Activated CD4-positive, alpha-beta T cell treated with anti-CD3 and anti-CD28 coated beads, Interleukin-2, amount 10 ng/mL, durations not matched to agents 7 days and 5 days (primary cell): ENCODE results near the gene FAM20C. TPM values are rescaled to one million over a fixed set of nuclear protein-coding genes. Genes with fewer than 3 reads are reported as not detected.

ENCODE experiments used
- CTCF ChIA-PET: fragments of 350-600 bp; sonication (Branson Sonifier 250); formaldehyde crosslinking; loops from one replicate; lab custom pipeline; 2021; ENCODE audit warnings: antibody characterized with exemption; lab: Charles Lee
- POLR2A ChIA-PET: fragments of 350-600 bp; sonication (Branson Sonifier 250); formaldehyde crosslinking; loops from one replicate; lab custom pipeline; 2021; ENCODE audit warnings: antibody characterized with exemption; lab: Charles Lee
- DNase-seq: peaks from one replicate; pipeline ENCODE4 v3.0.0-alpha.2; 2020
- H3K27ac Mint-ChIP-seq: one replicate; pipeline ENCODE4 v1.8.0; 2021; ENCODE audit warnings: mild to moderate bottlenecking, moderate library complexity, mixed read lengths
- H3K27me3 Mint-ChIP-seq: one replicate; pipeline ENCODE4 v1.8.0; 2021; ENCODE audit warnings: mixed read lengths
- H3K36me3 Mint-ChIP-seq: one replicate; pipeline ENCODE4 v1.8.0; 2021; ENCODE audit warnings: low read depth, mixed read lengths
- H3K4me1 Mint-ChIP-seq: one replicate; pipeline ENCODE4 v1.8.0; 2021; ENCODE audit warnings: mixed read lengths
- H3K4me3 Mint-ChIP-seq: one replicate; pipeline ENCODE4 v1.8.0; 2021; ENCODE audit warnings: mild to moderate bottlenecking, moderate library complexity, mixed read lengths
- H3K9me3 Mint-ChIP-seq: one replicate; pipeline ENCODE4 v1.8.0; 2021; ENCODE audit warnings: mixed read lengths
- total RNA-seq, 2 experiments: library from RNA; stranded (reverse); gene quantifications; one replicate each; pipeline ENCODE4 v1.2.3, GENCODE V29; 2021

Gene FAM20C
- total RNA-seq, 2 experiments from 2014 or later = 0.29 to 0.47 TPM

DNA sequence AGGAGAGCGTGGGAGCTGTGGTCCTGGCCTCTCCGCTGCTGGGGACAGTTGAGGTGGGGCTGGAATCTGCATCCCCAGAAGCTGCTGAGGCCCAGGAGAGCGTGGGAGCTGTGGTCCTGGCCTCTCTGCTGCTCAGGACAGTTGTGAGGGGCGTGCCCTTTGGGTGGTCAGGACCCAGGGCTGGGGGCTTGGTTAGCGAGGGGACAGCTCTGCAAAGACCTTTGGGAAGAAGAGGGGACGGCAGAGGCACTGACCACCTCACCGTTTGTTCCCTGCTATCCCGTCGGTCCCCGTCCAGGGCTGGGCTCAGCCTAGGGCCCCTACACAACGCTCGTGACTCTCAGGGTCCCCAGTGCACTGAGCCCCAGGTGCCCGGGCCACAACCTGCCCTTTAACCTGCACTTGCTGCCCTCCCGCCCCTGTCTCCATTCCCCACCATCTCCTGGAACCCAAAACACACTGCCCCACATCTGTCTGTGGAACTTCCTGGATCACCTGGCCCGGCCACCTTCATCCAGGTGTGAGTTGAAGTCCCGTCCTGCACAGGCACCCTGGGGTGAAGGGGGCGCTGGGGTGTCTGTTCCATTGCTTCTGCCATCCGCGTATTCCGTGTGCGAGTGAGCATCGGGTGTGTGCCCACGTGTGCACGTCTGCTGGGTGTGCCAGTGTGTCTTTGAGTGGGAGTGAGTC, 111.7 kb downstream of the FAM20C start:
- ChIA-PET POLR2A (no interaction called here), CTCF (no interaction called here)
- no peak overlapping the region for H3K4me3 Mint-ChIP-seq
- H3K9me3 Mint-ChIP-seq = peaks cover 4% of the 10 kb centered on the region
- H3K27ac Mint-ChIP-seq = no peak overlapping the region
- no peaks in the 10 kb centered on the region for H3K4me1 Mint-ChIP-seq
- H3K27me3 Mint-ChIP-seq = no peaks in the 10 kb centered on the region
- no peaks in the 10 kb centered on the region for H3K36me3 Mint-ChIP-seq
- no peak for DNase-seq

DNA sequence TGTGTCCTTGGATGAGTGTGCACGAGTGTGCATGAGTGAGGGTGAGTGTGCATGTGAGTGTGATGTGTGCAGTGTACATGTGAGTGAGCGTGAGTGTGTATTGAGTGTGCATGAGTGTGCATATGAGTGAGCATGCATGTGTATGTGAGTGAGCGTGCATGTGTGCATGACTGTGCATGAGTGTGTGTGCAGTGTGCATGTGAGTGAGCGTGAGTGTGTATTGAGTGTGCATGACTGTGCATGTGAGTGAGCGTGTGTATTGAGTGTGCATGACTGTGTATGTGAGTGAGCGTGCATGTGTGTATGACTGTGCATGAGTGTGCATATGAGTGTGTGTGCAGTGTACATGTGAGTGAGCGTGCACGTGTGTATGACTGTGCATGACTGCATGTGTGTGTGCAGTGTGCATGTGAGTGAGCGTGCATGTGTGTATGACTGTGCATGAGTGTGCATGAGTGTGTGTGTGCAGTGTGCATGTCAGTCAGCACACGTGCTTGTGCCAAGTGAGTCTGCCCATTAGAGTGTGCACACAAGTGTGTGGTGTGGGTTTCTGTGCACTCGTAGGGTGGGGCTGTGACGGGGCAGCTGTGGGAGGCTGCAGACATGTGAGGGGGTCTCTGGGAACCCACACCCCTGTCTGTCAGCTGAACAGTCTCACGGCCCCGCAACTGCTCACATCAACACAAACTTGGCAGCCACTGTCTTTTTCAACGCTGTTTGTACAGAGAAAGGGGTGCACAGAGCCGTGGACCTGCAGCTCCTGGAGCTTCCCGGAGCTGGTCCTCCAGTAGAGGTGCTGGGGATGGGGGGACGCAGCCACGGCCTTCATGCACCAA, 112.4 kb downstream of the FAM20C start:
- no peak overlapping the region for H3K4me3 Mint-ChIP-seq
- peaks cover 4% of the 10 kb centered on the region for H3K9me3 Mint-ChIP-seq
- H3K36me3 Mint-ChIP-seq = no peaks in the 10 kb centered on the region
- ChIA-PET POLR2A (no interaction called here), CTCF (no interaction called here)
- no peaks in the 10 kb centered on the region for H3K27me3 Mint-ChIP-seq
- no peak overlapping the region for H3K27ac Mint-ChIP-seq
- no peak for DNase-seq
- H3K4me1 Mint-ChIP-seq = no peaks in the 10 kb centered on the region

- POLR2A ChIA-PET = no interaction called here
- CTCF ChIA-PET = no interaction called here
- DNase-seq = no peak
- Mint-ChIP-seq H3K27ac (no peak overlapping the region), H3K4me1 (no peaks in the 10 kb centered on the region), H3K27me3 (no peaks in the 10 kb centered on the region), H3K4me3 (no peak overlapping the region), H3K36me3 (no peaks in the 10 kb centered on the region), H3K9me3 (peaks cover 4% of the 10 kb centered on the region)
Observed at GRCh38 chr7:305410-306151, 113.2 kb downstream of the FAM20C start.

- Mint-ChIP-seq H3K27ac (no peak overlapping the region), H3K36me3 (no peaks in the 10 kb centered on the region), H3K4me1 (no peaks in the 10 kb centered on the region), H3K9me3 (peaks cover 4% of the 10 kb centered on the region), H3K4me3 (no peak overlapping the region), H3K27me3 (peaks cover 14% of the 10 kb centered on the region)
- ChIA-PET CTCF (no interaction called here), POLR2A (no interaction called here)
- no peak for DNase-seq
Observed at GRCh38 chr7:307970-308369, 115.6 kb downstream of the FAM20C start.

- ChIA-PET CTCF (no interaction called here), POLR2A (no interaction called here)
- no peak for DNase-seq
- Mint-ChIP-seq H3K4me3 (no peak overlapping the region), H3K27me3 (peaks cover 21% of the 10 kb centered on the region), H3K9me3 (no peaks in the 10 kb centered on the region), H3K27ac (no peak overlapping the region), H3K36me3 (no peaks in the 10 kb centered on the region), H3K4me1 (no peaks in the 10 kb centered on the region)
Observed at GRCh38 chr7:309586-310228, 117.3 kb downstream of the FAM20C start.

Other genes with a start within 250 kb of the FAM20C start
- gene FOXL3, start 97.6 kb downstream of the FAM20C start, total RNA-seq = not detected